Vagina (tissue), 2 donors: ENCODE measurements around the gene TP53TG3F. TPM values are rescaled to one million over a fixed set of nuclear protein-coding genes. Genes with fewer than 3 reads are reported as not detected.
"Not testable (repeated sequence)": the region's sequence is repeated elsewhere in the genome, so short reads cannot be mapped to it uniquely, and the experiment has no call there.

Experiments used
- DNase-seq, 2 donors: peaks; one replicate each; pipeline ENCODE4 v3.0.0-alpha.2; 2017; ENCODE audit errors: extremely low spot score in 2 of 2
- H3K27ac ChIP-seq: fragments of 200-600 bp; sonication (generic); one replicate; pipeline ENCODE4 v1.5.1; 2019
- H3K27me3 ChIP-seq: fragments of 200-600 bp; sonication (generic); one replicate; pipeline ENCODE4 v1.5.1; 2019
- H3K36me3 ChIP-seq, 2 donors: fragments of 200-600 bp; sonication (generic); one replicate each; pipeline ENCODE4 v1.5.1; 2017 to 2019
- H3K4me1 ChIP-seq: fragments of 200-600 bp; sonication (generic); one replicate; pipeline ENCODE4 v1.5.1; 2019
- H3K4me3 ChIP-seq, 2 donors: fragments of 200-600 bp; sonication (generic); 1 replicate in 1 of 2; 2 replicates in 1 of 2; pipeline ENCODE4 v1.5.1; 2016 to 2019
- H3K9me3 ChIP-seq: fragments of 200-600 bp; sonication (generic); one replicate; pipeline ENCODE4 v1.5.1; 2019
- intact Hi-C: fragments of 100-400 bp; cut with DNase I; formaldehyde crosslinking; loops from one replicate; pipeline ENCODE4 v1.15.1; 2023
- small RNA-seq: library from RNA; depleted of rRNA; stranded (forward); fragments of <200 nt; gene quantifications from one replicate; pipeline ENCODE3, GENCODE V24; 2016
- total RNA-seq: library from RNA; depleted of rRNA; stranded (reverse); fragments of >200 nt; gene quantifications from one replicate; pipeline ENCODE4 v1.2.3, GENCODE V29; 2016

Gene TP53TG3F
- total RNA-seq: not detected

- H3K36me3 ChIP-seq, DNase-seq, H3K27ac ChIP-seq, H3K27me3 ChIP-seq, H3K4me1 ChIP-seq, H3K9me3 ChIP-seq, H3K4me3 ChIP-seq, intact Hi-C loops: not testable (repeated sequence)
Observed at GRCh38 chr16:33459312-33459711, at the start of gene TP53TG3F. Gene TP53TG3F, plus strand, starts transcription at chr16:33459612. Its CDS starts 68 bp downstream, at chr16:33459680.

- H3K27ac ChIP-seq, H3K27me3 ChIP-seq, H3K4me1 ChIP-seq, H3K9me3 ChIP-seq, DNase-seq, H3K4me3 ChIP-seq, H3K36me3 ChIP-seq, intact Hi-C loops: not testable (repeated sequence)
Observed at GRCh38 chr16:33491611-33492010, 32.2 kb downstream of the TP53TG3F start.

GRCh38 chr16:33507231-33507630 lies 47.8 kb downstream of the TP53TG3F start:
- intact Hi-C loops, H3K36me3 ChIP-seq, H3K9me3 ChIP-seq, H3K4me3 ChIP-seq, DNase-seq, H3K27ac ChIP-seq, H3K4me1 ChIP-seq, H3K27me3 ChIP-seq: not testable (repeated sequence)

GRCh38 chr16:33509070-33509469 lies 49.7 kb downstream of the TP53TG3F start:
- intact Hi-C loops, H3K27ac ChIP-seq, H3K36me3 ChIP-seq, H3K4me3 ChIP-seq, DNase-seq, H3K27me3 ChIP-seq, H3K4me1 ChIP-seq, H3K9me3 ChIP-seq: not testable (repeated sequence)

- H3K27me3 ChIP-seq, H3K9me3 ChIP-seq, intact Hi-C loops, H3K4me3 ChIP-seq, DNase-seq, H3K36me3 ChIP-seq, H3K27ac ChIP-seq, H3K4me1 ChIP-seq: not testable (repeated sequence)
Observed at GRCh38 chr16:33509906-33510305, 50.5 kb downstream of the TP53TG3F start.

Small RNA genes lying within 50 kb of the gene (small RNA-seq; reads per million reads assigned to genes)
- gene AC136944.5 (not detected), gene AC136944.6 (not detected)

Other genes with a start within 250 kb of the TP53TG3F start
- gene TP53TG3E, start 155.3 kb upstream of the TP53TG3F start, total RNA-seq: not detected
- gene TP53TG3B, start 98.8 kb upstream of the TP53TG3F start, total RNA-seq: not detected